Aorta (tissue), 5 donors: ENCODE measurements around the gene SSC4D. TPM values are rescaled to one million over a fixed set of nuclear protein-coding genes. Genes with fewer than 3 reads are reported as not detected.
"Not testable (repeated sequence)": the region's sequence is repeated elsewhere in the genome, so short reads cannot be mapped to it uniquely, and the experiment has no call there.

Source experiments
- ATAC-seq: fragments of 200-7000 bp; cut with Tn5 transposase; one replicate; pipeline ENCODE4 v1.9.1; 2022; ENCODE audit warnings: moderate library complexity; ENCODE audit not compliant: low FRiP score
- DNase-seq, 2 donors: peaks; one replicate each; pipeline ENCODE4 v3.0.0-alpha.2; 2020
- H3K27ac ChIP-seq, 2 donors: one replicate each; pipeline ENCODE4 v1.5.1; 2013; ENCODE audit warnings: low read length in 2 of 2, mild to moderate bottlenecking in 2 of 2, moderate library complexity in 2 of 2, control low read depth in 1 of 2, inconsistent platforms in 1 of 2, low read depth in 1 of 2
- H3K27me3 ChIP-seq, 2 donors: one replicate each; pipeline ENCODE4 v1.6.1; 2013; ENCODE audit warnings: control low read depth in 1 of 2, low read length in 1 of 2, mild to moderate bottlenecking in 1 of 2, moderate library complexity in 1 of 2; ENCODE audit not compliant: insufficient read depth in 2 of 2, control insufficient read depth in 1 of 2
- H3K36me3 ChIP-seq, 2 donors: one replicate each; pipeline ENCODE4 v1.6.1; 2013; ENCODE audit warnings: control low read depth in 1 of 2, low read length in 1 of 2, mild to moderate bottlenecking in 1 of 2; ENCODE audit not compliant: insufficient read depth in 2 of 2, control insufficient read depth in 1 of 2
- H3K4me1 ChIP-seq, 2 donors: one replicate each; pipeline ENCODE4 v1.6.1; 2013; ENCODE audit warnings: low read length in 2 of 2, control low read depth in 1 of 2, mild to moderate bottlenecking in 1 of 2, moderate library complexity in 1 of 2; ENCODE audit not compliant: insufficient read depth in 2 of 2, control insufficient read depth in 1 of 2
- H3K4me3 ChIP-seq, 2 donors: one replicate each; pipeline ENCODE4 v1.5.1; 2013; ENCODE audit warnings: low read length in 2 of 2, control low read depth in 1 of 2, mild to moderate bottlenecking in 1 of 2
- H3K9me3 ChIP-seq: one replicate; pipeline ENCODE4 v1.6.1; 2013; ENCODE audit warnings: mild to moderate bottlenecking, low read length; ENCODE audit not compliant: control insufficient read depth
- WGBS, 2 donors: extraction: QIAGEN DNeasy Blood & Tissue Kit; methylation state at CpG; one replicate each; pipeline ENCODE4 v1.1.7; 2013; 5-methylcytosine and 5-hydroxymethylcytosine counted together
- intact Hi-C, 2 donors: fragments of 100-400 bp; cut with DNase I; formaldehyde crosslinking; loops; one replicate each; pipeline versions ENCODE4 v1.14.2 to v1.15.0; 2022
- polyA plus RNA-seq, 2 donors: library from polyadenylated mRNA; stranded (reverse); fragments of 200-250 nt; gene quantifications; one replicate each; pipeline ENCODE4 v1.2.3, GENCODE V29; 2013
- total RNA-seq, 2 donors: library from RNA; stranded (reverse); fragmentation: NEBNext Ultra II Directional; extraction: Animal tissue kit (Norgen Biotek cat#: 25700); gene quantifications; one replicate each; pipeline ENCODE4 v1.2.1, GENCODE V29; 2021
- donor health status: healthy with polysubstance abuse.
- donor health status: Bipolar disorder and iron deficiency.
- donor health status: DM: no; HTN: no; CAD: no.
- donor health status: DM: no; HTN: no; CAD: no.
- donor health status: DM: yes; HTN: yes; CAD: no.

Gene SSC4D
- total and polyA plus RNA-seq, 4 donors: 0.13 to 0.58 (median 0.33) TPM; not detected in 1

DNA sequence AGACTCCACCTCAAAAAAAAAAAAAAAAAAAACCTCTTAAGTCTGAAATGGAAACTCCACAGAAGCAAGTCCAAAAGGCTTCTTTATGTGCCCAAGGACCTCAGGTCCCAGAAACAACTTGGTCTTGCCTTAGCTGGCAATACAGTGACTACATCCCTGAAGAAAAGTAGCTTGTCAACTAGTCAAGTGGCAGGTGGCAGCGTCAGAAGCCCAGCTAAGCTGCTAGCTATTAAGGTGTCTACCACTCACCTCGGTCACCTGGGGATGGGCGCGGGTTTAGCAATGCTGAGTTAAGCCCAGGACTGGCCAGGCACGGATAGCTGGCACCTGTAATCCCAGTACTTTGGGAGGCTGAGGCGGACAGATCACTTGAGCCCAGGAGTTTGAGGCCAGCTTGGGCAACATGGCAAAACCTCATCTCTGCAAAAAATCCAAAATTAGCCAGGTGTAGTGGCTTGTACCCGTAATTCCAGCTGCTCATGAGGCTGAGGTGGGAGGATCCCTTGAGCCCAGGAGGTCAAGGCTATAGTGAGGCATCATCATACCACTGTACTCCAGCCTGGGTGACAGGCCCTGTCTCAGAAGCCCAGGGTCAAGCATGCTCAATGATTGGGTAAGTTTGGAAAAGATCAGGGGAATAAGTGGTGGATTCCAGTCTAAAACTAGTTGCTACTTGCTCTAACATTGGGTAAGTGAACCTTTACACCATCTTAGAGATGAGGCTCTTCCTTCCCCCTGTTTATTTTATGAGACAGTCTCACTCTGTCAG lies 29.8 kb upstream of the SSC4D start:
- H3K27ac ChIP-seq, H3K4me1 ChIP-seq, H3K36me3 ChIP-seq, H3K9me3 ChIP-seq, DNase-seq, intact Hi-C loops, H3K4me3 ChIP-seq, ATAC-seq, H3K27me3 ChIP-seq: not testable (repeated sequence)
- WGBS, 2 donors: 88 to 94% methylated on average over 2 to 4 of the region's 7 CpGs

DNA sequence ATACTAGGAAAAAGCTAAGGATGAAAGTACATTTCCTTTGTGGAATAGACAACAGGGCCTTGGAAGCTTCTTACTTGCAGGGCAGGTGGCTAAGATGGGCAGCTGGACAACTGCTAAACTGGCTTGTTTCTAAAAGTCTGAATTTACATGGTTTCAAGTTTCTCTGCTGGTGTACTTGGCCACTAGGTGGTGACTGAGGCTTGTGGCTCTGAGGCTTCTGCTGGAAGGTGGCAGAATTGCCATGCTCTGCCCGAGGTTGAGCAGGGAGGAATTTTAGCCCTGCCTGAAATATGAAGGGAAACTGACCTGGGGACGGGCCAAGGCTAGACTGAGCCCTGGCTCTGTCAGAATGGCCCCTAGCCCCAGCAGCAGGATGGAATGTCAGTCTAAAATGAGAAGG lies 28.4 kb upstream of the SSC4D start:
- H3K9me3 ChIP-seq, H3K27ac ChIP-seq, H3K27me3 ChIP-seq, H3K4me1 ChIP-seq, H3K4me3 ChIP-seq, intact Hi-C loops, H3K36me3 ChIP-seq: not testable (repeated sequence)
- WGBS, 2 donors: 0% methylated on average over 2 of the region's 2 CpGs
- ATAC-seq: peak; percentile 82
- DNase-seq: peak; percentile 73 to 87

DNA sequence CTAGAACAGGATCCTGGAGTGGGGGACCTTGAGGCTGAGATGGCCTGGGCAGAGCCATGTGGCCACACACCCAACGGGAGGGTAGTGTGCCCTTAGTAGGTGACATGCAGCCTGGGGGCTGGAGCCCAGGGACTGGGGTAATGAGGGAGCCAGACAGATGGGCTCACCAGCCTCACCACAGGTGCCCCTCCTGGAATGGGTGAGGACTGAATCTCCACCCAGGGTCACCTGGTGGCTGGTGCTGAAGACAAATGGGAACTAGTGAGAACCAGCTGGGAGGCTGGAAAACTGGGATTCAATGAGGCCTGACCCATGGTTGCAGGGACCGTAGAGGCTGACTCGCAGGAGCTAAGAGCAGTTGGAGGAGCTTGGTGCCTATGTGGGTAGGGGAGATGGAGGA lies 21.3 kb upstream of the SSC4D start:
- peak; percentile 35 to 39 for DNase-seq
- no peak overlapping the region for H3K4me3 ChIP-seq
- ATAC-seq: no peak
- H3K27me3 ChIP-seq: no peaks in the 10 kb centered on the region
- intact Hi-C loops: no loop called here
- H3K36me3 ChIP-seq: no peaks in the 10 kb centered on the region
- no peaks in the 10 kb centered on the region for H3K4me1 ChIP-seq
- no peak overlapping the region for H3K27ac ChIP-seq
- WGBS, 2 donors: 91 to 94% methylated on average over 3 of the region's 3 CpGs
- no peaks in the 10 kb centered on the region for H3K9me3 ChIP-seq

DNA sequence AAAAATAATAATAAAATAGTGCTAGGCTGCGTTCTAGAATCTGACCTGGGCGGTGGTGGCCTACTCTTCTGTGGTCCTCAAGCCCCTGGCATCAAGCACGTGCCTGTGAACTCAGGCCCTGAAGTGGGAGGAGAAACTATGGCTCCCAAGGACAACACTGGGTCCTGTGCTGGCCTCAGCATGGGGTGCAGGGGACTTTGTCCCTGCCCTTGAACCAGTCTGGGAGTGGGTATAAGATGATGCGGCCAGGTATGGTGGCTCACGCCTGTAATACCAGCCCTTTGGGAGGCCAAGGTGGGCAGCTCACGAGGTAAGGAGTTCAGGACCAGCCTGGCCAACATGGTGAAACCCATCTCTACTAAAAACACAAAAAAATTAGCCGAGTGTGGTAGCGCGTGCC lies 20.7 kb upstream of the SSC4D start:
- WGBS, 2 donors: 93% methylated on average over 9 of the region's 9 CpGs
- no peak overlapping the region for H3K4me3 ChIP-seq
- no peaks in the 10 kb centered on the region for H3K36me3 ChIP-seq
- H3K27me3 ChIP-seq: no peaks in the 10 kb centered on the region
- no peak overlapping the region for H3K27ac ChIP-seq
- DNase-seq: peak; percentile 21 to 42
- no peaks in the 10 kb centered on the region for H3K9me3 ChIP-seq
- no peaks in the 10 kb centered on the region for H3K4me1 ChIP-seq
- intact Hi-C loops: no loop called here
- ATAC-seq: no peak

DNA sequence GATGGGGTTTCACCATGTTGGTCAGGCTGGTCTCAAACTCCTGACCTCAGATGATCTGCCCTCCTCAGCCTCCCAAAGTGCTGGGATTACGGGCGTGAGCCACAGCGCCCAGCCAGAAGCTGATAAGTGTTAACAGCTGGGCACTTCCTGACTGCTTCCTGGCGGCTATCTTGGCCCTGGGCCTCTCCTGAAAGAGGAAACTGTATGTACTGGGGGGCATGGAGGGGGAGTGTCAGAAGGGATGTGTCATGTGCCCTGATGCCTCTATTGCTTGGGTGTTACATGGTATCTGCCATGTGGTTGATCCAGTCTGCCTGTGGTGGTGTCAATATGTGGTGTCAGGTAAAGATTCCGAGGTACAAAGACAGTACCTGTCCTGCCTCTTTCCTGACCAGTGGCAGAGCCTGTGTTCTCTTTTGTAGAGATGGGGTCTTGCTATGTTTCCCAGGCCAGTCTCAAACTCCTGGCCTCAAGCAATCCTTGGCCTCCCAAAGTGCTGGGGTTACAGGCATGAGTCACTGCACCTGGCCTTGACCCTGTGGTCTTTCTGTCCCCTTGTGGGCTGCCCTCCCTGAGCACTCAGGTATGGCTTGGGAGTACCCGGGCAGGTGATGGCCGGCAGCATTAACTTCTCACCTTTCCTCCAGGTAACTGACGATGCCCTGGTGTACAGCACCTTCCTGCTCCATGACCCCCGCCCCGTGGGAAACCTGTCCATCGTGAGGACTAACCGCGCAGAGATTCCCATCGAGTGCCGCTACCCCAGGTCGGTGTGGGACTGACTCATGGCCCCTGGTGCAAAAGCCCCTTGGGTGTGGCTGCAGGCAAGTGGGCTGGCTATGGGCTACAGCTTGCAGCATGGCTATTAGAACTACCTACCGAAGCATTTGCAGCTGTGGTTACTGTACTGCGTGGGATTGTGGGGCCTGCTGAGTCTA lies 19.6 kb upstream of the SSC4D start:
- Histone ChIP-seq H3K4me3 (no peak overlapping the region), H3K27me3 (no peaks in the 10 kb centered on the region), H3K36me3 (no peaks in the 10 kb centered on the region), H3K9me3 (no peaks in the 10 kb centered on the region), H3K4me1 (no peaks in the 10 kb centered on the region), H3K27ac (no peak overlapping the region)
- DNase-seq (peak; percentile 44 to 50), ATAC-seq (no peak)
- WGBS, 2 donors: 87 to 90% methylated on average over 18 of the region's 18 CpGs
- intact Hi-C loops: no loop called here

DNA sequence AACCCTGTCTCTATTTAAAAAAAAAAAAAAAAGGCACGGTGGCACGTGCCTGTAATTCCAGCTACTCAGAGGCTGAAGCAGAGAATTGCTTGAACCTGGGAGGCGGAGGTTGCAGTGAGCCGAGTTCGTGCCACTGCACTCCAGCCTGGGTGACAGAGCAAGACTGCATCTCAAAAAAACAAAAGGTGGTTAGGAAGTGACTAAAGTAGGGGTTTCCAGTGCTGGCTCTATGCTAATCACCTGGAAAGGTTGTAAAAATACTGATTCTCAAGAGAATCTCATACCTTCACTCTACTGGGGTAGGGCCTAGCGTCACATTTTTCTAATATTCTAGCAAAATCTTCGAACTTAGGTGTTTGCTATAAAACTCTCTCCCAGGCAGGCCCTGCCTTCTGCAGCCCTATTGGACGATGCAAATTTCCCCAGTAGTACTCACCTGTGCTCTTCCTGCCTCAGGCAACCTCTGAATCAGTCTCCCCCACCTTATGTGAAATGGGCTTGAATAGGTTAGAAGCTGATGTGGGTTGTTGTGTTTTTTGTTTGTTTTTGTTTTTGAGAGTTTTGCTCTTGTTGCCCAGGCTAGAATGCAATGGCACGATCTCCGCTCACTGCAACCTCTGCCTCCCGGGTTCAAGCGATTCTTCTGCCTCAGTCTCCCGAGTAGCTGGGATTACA lies 18.8 kb upstream of the SSC4D start:
- Histone ChIP-seq H3K4me3 (no peak overlapping the region), H3K27ac (no peak overlapping the region), H3K4me1 (no peaks in the 10 kb centered on the region), H3K27me3 (no peaks in the 10 kb centered on the region), H3K9me3 (no peaks in the 10 kb centered on the region), H3K36me3 (no peaks in the 10 kb centered on the region)
- 88 to 92% methylated on average over 13 of the region's 13 CpGs for WGBS, 2 donors
- intact Hi-C loops: no loop called here
- ATAC-seq (no peak), DNase-seq (no peak)

DNA sequence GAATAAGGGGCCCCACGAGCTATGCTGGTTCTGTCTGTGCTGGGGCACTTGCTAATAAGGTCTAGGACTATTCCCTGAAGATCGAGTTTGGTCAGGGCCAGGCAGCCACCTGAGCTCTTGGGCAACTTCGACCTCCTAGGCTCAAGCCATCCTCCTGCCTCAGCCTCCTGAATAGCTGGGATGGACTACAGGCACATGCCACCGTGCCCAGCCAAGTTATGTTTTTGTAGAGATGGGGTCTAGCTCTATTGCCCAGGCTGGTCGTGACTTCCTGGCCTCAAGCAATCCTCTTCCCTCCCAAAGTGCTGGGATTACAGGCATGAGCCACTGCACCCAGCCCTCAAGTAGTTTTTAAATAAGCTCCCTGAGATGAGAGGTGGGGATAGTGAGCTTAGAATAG lies 18.1 kb upstream of the SSC4D start:
- Histone ChIP-seq H3K27me3 (no peaks in the 10 kb centered on the region), H3K27ac (no peak overlapping the region), H3K9me3 (no peaks in the 10 kb centered on the region), H3K36me3 (no peaks in the 10 kb centered on the region), H3K4me3 (no peak overlapping the region), H3K4me1 (no peaks in the 10 kb centered on the region)
- DNase-seq: peak; percentile 13 to 30
- ATAC-seq: no peak
- 90 to 92% methylated on average over 5 of the region's 5 CpGs for WGBS, 2 donors
- intact Hi-C loops: no loop called here

DNA sequence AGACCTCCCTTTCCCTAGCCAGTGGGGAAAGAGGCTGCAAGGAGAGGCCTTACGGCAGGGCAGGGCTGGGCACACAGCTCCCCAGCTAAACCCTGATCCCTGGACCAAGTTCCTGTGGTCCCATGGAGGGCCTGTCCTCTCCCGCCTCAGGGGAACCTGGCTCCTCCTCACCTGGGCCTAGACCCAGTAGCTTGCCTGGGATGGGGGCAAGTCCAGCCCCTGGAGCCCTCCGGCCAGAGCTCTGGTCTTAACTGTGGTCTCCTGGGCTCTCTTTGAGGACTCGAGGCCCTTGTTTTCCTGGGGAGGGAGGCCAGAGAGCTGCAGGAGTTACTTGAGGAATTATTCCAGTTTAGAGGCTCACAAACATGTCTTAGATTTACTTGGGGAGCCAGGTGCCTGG lies 16.7 kb upstream of the SSC4D start:
- no peaks in the 10 kb centered on the region for H3K36me3 ChIP-seq
- H3K9me3 ChIP-seq: no peaks in the 10 kb centered on the region
- H3K27me3 ChIP-seq: no peaks in the 10 kb centered on the region
- intact Hi-C loops: no loop called here
- H3K4me3 ChIP-seq: no peak overlapping the region
- H3K27ac ChIP-seq: no peak overlapping the region
- 92 to 93% methylated on average over 4 of the region's 4 CpGs for WGBS, 2 donors
- DNase-seq: peak; percentile 13 to 62
- ATAC-seq: no peak
- H3K4me1 ChIP-seq: no peaks in the 10 kb centered on the region
